ENCODE data around the gene ZBTB20.

Gene ZBTB20

GRCh38 chr3:114509756-114510155 lies 637.3 kb downstream of the ZBTB20 start:
- no peak overlapping the region for H3K18ac ChIP-seq (ENCODE audit: low read length)
- WGBS (ENCODE audit: extremely low coverage, insufficient coverage, low lambda C conversion rate) = no CpG with 5 or more reads among the region's 5 CpGs
- no peak overlapping the region for H3K56ac ChIP-seq (ENCODE audit: low read length)
- no peaks in the 10 kb centered on the region for H3K79me1 ChIP-seq (ENCODE audit: low read length)
- no peak overlapping the region for H3K23ac ChIP-seq (ENCODE audit: low read length)
- H3K4me1 ChIP-seq (ENCODE audit: control insufficient read depth, low read depth, low read length) = peaks cover 5% of the 10 kb centered on the region
- H2BK120ac ChIP-seq (ENCODE audit: low read depth, low read length) = peak overlapping the region; percentile 45
- no peak overlapping the region for H4K5ac ChIP-seq (ENCODE audit: low read length)
- H3K9ac ChIP-seq (ENCODE audit: low read length) = no peak overlapping the region
- H3K27me3 ChIP-seq (ENCODE audit: insufficient read depth, low read length, poor library complexity) = no peaks in the 10 kb centered on the region
- H2BK15ac ChIP-seq (replicated peaks; ENCODE audit: low read depth) = no peak overlapping the region
- no peak overlapping the region for H3K4ac ChIP-seq (ENCODE audit: low read depth, low read length)
- H3K4me2 ChIP-seq (ENCODE audit: low read length) = no peak overlapping the region
- no peak for DNase-seq
- no peak overlapping the region for H2BK5ac ChIP-seq (ENCODE audit: low read length)
- H3K4me3 ChIP-seq (ENCODE audit: low read length) = no peak overlapping the region
- H3K27ac ChIP-seq (ENCODE audit: low read depth, low read length) = no peak overlapping the region
- no peak overlapping the region for H2AK5ac ChIP-seq (ENCODE audit: low read length)
- no peak overlapping the region for H4K8ac ChIP-seq (ENCODE audit: low read depth, low read length)
- H3K36me3 ChIP-seq (ENCODE audit: control insufficient read depth, insufficient read depth, low read length) = no peaks in the 10 kb centered on the region
- no peaks in the 10 kb centered on the region for H3K79me2 ChIP-seq (ENCODE audit: control insufficient read depth, insufficient read depth, low read length)

- H3K79me1 ChIP-seq (ENCODE audit: low read length) = no peaks in the 10 kb centered on the region
- no peak overlapping the region for H3K4me3 ChIP-seq (ENCODE audit: low read length)
- no peak overlapping the region for H2AK5ac ChIP-seq (ENCODE audit: low read length)
- no peaks in the 10 kb centered on the region for H3K79me2 ChIP-seq (ENCODE audit: control insufficient read depth, insufficient read depth, low read length)
- H3K56ac ChIP-seq (ENCODE audit: low read length) = no peak overlapping the region
- H4K8ac ChIP-seq (ENCODE audit: low read depth, low read length) = no peak overlapping the region
- no peak overlapping the region for H3K27ac ChIP-seq (ENCODE audit: low read depth, low read length)
- H3K27me3 ChIP-seq (ENCODE audit: insufficient read depth, low read length, poor library complexity) = no peaks in the 10 kb centered on the region
- H4K5ac ChIP-seq (ENCODE audit: low read length) = no peak overlapping the region
- H3K4me1 ChIP-seq (ENCODE audit: control insufficient read depth, low read depth, low read length) = peaks cover 5% of the 10 kb centered on the region
- H3K9ac ChIP-seq (ENCODE audit: low read length) = no peak overlapping the region
- no peaks in the 10 kb centered on the region for H3K36me3 ChIP-seq (ENCODE audit: control insufficient read depth, insufficient read depth, low read length)
- H2BK15ac ChIP-seq (replicated peaks; ENCODE audit: low read depth) = no peak overlapping the region
- H3K18ac ChIP-seq (ENCODE audit: low read length) = no peak overlapping the region
- no peak overlapping the region for H2BK5ac ChIP-seq (ENCODE audit: low read length)
- no peak overlapping the region for H3K23ac ChIP-seq (ENCODE audit: low read length)
- H2BK120ac ChIP-seq (ENCODE audit: low read depth, low read length) = no peak overlapping the region
- H3K4me2 ChIP-seq (ENCODE audit: low read length) = no peak overlapping the region
- WGBS (ENCODE audit: extremely low coverage, insufficient coverage, low lambda C conversion rate) = no CpG with 5 or more reads among the region's 1 CpG
- DNase-seq = peak; percentile 62
- no peak overlapping the region for H3K4ac ChIP-seq (ENCODE audit: low read depth, low read length)
Measured at GRCh38 chr3:114508976-114509375, 638.1 kb downstream of the ZBTB20 start.

- no peaks in the 10 kb centered on the region for H3K36me3 ChIP-seq (ENCODE audit: control insufficient read depth, insufficient read depth, low read length)
- no peak overlapping the region for H4K8ac ChIP-seq (ENCODE audit: low read depth, low read length)
- H2BK15ac ChIP-seq (replicated peaks; ENCODE audit: low read depth) = no peak overlapping the region
- H2BK120ac ChIP-seq (ENCODE audit: low read depth, low read length) = no peak overlapping the region
- no peak overlapping the region for H3K9ac ChIP-seq (ENCODE audit: low read length)
- no peak overlapping the region for H2AK5ac ChIP-seq (ENCODE audit: low read length)
- no peak overlapping the region for H3K56ac ChIP-seq (ENCODE audit: low read length)
- no peak overlapping the region for H3K4me3 ChIP-seq (ENCODE audit: low read length)
- H3K23ac ChIP-seq (ENCODE audit: low read length) = no peak overlapping the region
- H3K79me2 ChIP-seq (ENCODE audit: control insufficient read depth, insufficient read depth, low read length) = no peaks in the 10 kb centered on the region
- H3K27me3 ChIP-seq (ENCODE audit: insufficient read depth, low read length, poor library complexity) = no peaks in the 10 kb centered on the region
- H3K4me2 ChIP-seq (ENCODE audit: low read length) = no peak overlapping the region
- peaks cover 5% of the 10 kb centered on the region for H3K4me1 ChIP-seq (ENCODE audit: control insufficient read depth, low read depth, low read length)
- no peak for DNase-seq
- H2BK5ac ChIP-seq (ENCODE audit: low read length) = no peak overlapping the region
- no peak overlapping the region for H3K27ac ChIP-seq (ENCODE audit: low read depth, low read length)
- no peak overlapping the region for H3K18ac ChIP-seq (ENCODE audit: low read length)
- H3K79me1 ChIP-seq (ENCODE audit: low read length) = no peaks in the 10 kb centered on the region
- H4K5ac ChIP-seq (ENCODE audit: low read length) = no peak overlapping the region
- no CpG with 5 or more reads among the region's 1 CpG for WGBS (ENCODE audit: extremely low coverage, insufficient coverage, low lambda C conversion rate)
- no peak overlapping the region for H3K4ac ChIP-seq (ENCODE audit: low read depth, low read length)
Measured at GRCh38 chr3:114508208-114508607, 638.9 kb downstream of the ZBTB20 start.

- peaks cover 5% of the 10 kb centered on the region for H3K4me1 ChIP-seq (ENCODE audit: control insufficient read depth, low read depth, low read length)
- no peak overlapping the region for H3K18ac ChIP-seq (ENCODE audit: low read length)
- no peak overlapping the region for H2AK5ac ChIP-seq (ENCODE audit: low read length)
- DNase-seq = no peak
- H4K5ac ChIP-seq (ENCODE audit: low read length) = no peak overlapping the region
- no peak overlapping the region for H3K56ac ChIP-seq (ENCODE audit: low read length)
- H3K4me3 ChIP-seq (ENCODE audit: low read length) = no peak overlapping the region
- WGBS (ENCODE audit: extremely low coverage, insufficient coverage, low lambda C conversion rate) = no CpG with 5 or more reads among the region's 6 CpGs
- H3K36me3 ChIP-seq (ENCODE audit: control insufficient read depth, insufficient read depth, low read length) = no peaks in the 10 kb centered on the region
- H2BK5ac ChIP-seq (ENCODE audit: low read length) = no peak overlapping the region
- no peak overlapping the region for H4K8ac ChIP-seq (ENCODE audit: low read depth, low read length)
- peak overlapping the region; percentile 36 for H3K4ac ChIP-seq (ENCODE audit: low read depth, low read length)
- H3K79me1 ChIP-seq (ENCODE audit: low read length) = no peaks in the 10 kb centered on the region
- H3K4me2 ChIP-seq (ENCODE audit: low read length) = no peak overlapping the region
- no peaks in the 10 kb centered on the region for H3K79me2 ChIP-seq (ENCODE audit: control insufficient read depth, insufficient read depth, low read length)
- no peak overlapping the region for H3K23ac ChIP-seq (ENCODE audit: low read length)
- no peaks in the 10 kb centered on the region for H3K27me3 ChIP-seq (ENCODE audit: insufficient read depth, low read length, poor library complexity)
- no peak overlapping the region for H2BK120ac ChIP-seq (ENCODE audit: low read depth, low read length)
- H3K27ac ChIP-seq (ENCODE audit: low read depth, low read length) = no peak overlapping the region
- H3K9ac ChIP-seq (ENCODE audit: low read length) = no peak overlapping the region
- H2BK15ac ChIP-seq (replicated peaks; ENCODE audit: low read depth) = no peak overlapping the region
Measured at GRCh38 chr3:114506591-114507300, 640.3 kb downstream of the ZBTB20 start.

- H3K9ac ChIP-seq (ENCODE audit: low read length) = no peak overlapping the region
- H3K4me1 ChIP-seq (ENCODE audit: control insufficient read depth, low read depth, low read length) = peaks cover 5% of the 10 kb centered on the region
- no peak overlapping the region for H3K4me3 ChIP-seq (ENCODE audit: low read length)
Measured at GRCh38 chr3:114504941-114505628, 642.0 kb downstream of the ZBTB20 start.

More at GRCh38 chr3:114504941-114505628, 642.0 kb downstream of the ZBTB20 start:
- no CpG with 5 or more reads among the region's 4 CpGs for WGBS (ENCODE audit: extremely low coverage, insufficient coverage, low lambda C conversion rate)
- no peak overlapping the region for H3K23ac ChIP-seq (ENCODE audit: low read length)
- H3K36me3 ChIP-seq (ENCODE audit: control insufficient read depth, insufficient read depth, low read length) = no peaks in the 10 kb centered on the region
- no peak overlapping the region for H2BK15ac ChIP-seq (replicated peaks; ENCODE audit: low read depth)
- no peaks in the 10 kb centered on the region for H3K79me2 ChIP-seq (ENCODE audit: control insufficient read depth, insufficient read depth, low read length)
- H3K18ac ChIP-seq (ENCODE audit: low read length) = no peak overlapping the region
- DNase-seq = peak; percentile 63
- H3K4me2 ChIP-seq (ENCODE audit: low read length) = no peak overlapping the region
- H3K27me3 ChIP-seq (ENCODE audit: insufficient read depth, low read length, poor library complexity) = no peaks in the 10 kb centered on the region
- H4K8ac ChIP-seq (ENCODE audit: low read depth, low read length) = no peak overlapping the region
- H3K79me1 ChIP-seq (ENCODE audit: low read length) = no peaks in the 10 kb centered on the region
- H2BK5ac ChIP-seq (ENCODE audit: low read length) = no peak overlapping the region
- no peak overlapping the region for H2BK120ac ChIP-seq (ENCODE audit: low read depth, low read length)
- no peak overlapping the region for H3K56ac ChIP-seq (ENCODE audit: low read length)
- H3K4ac ChIP-seq (ENCODE audit: low read depth, low read length) = no peak overlapping the region
- no peak overlapping the region for H4K5ac ChIP-seq (ENCODE audit: low read length)
- no peak overlapping the region for H3K27ac ChIP-seq (ENCODE audit: low read depth, low read length)
- H2AK5ac ChIP-seq (ENCODE audit: low read length) = no peak overlapping the region
